GM21619 (cell line): ENCODE results near the gene PIAS4.

Experiments used
- ATAC-seq: cut with Tn5 transposase; IDR thresholded peaks from one replicate; pipeline ENCODE4 v1.9.1; 2021; ENCODE audit not compliant: unreplicated experiment

PIAS4 gene

DNA sequence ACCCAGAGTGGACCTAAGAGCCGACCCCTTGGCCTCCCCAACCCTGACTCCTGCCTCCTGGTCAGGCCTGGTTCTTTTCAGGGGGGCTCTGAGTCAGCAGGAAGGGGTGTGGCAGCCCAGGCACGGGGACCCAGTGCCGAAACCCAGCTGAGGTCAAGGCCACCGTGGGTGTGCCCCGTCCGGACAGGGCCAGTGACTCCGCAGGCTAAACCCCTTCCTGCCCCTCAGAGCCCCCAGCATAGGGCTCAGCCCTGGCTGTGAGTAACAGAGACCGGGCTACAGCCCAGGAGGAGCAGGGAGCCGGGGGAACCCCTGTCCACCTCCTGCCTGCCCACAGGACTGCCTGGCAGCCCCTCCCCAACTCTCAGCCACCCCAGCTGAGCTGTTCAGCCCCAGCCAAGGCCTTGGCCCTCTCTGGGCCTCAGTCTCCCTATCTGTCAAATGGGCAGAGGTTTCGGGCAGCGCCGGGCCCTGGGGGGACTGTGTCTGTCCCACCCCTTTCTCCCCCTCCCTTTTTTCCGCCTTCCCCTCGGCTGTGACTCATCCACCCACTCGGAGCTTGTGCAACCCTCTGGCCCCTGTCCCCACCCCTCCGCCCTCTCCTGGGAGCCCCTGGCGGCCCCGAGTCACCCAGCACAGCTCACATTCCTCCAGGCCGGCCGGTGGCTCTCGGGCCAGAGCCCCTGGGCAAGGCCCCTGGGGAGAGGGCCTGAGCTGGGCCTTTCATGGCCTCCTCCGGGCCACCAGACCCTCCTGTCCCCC, 50.6 kb downstream of the PIAS4 start:
- ATAC-seq = no peak

DNA sequence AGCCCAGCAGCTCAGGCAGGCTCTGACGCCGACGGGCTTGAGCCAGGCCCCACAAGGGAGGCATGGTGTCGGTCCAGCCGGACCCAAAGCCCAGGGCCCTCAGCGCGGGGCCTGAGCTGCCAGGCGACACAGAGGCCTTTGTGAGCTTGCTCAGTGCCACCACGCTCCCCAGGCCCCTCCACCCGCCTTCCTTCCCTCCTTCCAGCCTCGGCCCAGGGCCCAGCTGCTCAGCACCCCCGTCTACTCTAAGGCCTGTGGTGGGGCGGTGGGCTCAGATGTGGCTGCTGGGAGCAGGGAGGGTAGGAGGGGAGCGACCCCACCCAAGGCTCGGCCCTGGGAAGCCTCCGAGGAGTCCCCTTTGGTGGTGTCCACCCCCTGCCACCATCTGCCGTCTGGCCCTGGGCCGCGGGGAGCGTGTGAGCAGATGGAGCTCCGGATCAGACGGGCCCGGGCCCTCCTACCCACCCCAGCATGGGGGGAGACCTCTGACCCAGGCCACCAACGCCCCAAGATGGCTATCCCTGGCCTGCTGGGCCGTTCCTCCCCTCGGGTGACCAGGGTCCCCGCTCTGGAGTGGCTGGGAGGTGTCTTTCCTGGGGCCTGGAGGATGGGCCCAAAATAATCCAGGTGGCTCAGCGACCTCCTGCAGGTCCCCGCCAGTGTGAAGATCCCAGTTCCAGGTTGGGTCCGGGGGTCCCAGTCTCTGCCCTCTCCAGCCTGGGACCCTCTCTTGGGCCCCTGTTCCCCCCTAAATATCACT, 51.3 kb downstream of the PIAS4 start:
- no peak for ATAC-seq

DNA sequence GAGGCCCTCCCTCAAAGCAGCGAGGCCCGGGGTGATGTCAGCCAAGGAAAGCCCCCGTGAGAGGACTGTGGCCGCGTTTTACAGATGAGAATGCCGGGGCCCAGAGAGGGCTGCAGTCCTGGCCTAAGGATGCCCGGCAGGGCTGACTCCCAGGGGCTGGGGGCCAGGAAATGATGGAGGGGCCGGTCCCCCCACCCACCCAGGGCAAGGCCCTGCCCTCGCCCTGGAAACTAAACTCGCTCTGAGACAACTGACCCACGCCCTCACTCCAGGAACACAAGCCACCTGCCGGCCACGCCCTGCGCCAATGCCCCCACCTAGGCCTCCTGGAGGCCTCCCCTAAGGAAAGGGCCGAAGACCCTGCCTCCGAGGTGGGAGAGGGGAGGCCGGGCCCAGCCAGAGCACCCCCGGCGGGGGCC, 51.9 kb downstream of the PIAS4 start:
- no peak for ATAC-seq

DNA sequence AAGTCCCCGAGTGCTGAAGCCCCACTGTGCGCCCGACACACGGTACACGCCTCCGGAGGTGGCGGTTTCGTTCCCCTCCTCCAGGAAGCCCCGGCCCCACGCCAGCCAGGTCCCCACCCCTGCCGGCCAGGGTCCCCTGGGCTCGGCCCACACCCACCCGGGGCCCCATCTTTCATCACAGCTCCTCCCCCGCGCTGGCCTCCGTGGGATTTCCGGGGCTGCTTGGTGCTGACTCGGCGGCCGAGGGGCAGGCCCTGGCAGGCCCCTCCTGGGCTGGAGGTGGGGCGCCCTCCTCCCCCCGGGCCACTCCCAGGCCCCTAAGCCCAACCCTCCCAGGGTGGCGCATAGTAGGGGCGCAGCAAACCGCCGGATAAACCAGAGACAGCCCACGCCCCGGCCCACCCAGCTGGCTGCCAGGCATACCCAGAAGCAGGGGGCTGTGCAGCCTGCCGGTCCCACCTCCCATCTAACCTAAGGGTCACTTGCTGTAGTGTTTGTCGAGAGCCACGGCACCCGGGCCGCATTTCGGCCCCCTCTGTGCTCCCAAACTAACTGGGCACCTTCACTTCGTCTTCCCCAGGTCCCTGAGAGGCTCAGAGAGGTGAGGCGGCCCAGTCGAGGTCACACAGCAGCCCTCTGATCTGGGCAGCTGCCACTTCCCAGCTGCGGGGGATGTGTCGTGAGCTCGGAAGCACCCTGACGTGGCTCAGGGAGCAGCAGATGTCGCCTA, 52.5 kb downstream of the PIAS4 start:
- ATAC-seq = no peak

DNA sequence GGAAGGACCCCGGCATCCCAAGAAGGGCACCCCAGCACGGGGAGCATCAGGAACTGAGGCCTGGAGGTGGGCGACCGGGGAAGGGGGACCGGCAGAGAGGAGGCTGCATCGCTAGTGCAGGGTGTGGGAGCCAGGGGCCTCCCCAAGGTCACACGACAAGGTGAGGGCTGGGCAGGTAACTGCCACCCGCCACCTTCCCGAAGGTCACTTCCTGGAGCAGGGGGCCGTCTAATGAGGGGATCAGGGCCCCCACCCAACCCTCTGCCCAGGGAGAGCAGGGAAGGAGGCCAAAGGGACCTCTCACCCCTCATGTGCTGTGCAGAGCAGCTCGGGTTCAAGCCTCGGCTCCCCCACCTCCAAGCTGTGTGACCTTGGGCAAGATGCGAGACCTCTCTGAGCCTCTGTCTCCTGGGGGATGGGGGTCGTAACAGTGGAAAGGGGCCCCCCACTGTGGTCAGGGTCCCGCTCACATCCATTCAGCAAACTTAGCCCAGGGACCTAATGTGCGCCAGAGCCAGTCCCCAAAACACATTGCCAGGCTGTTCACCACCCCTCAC, 53.2 kb downstream of the PIAS4 start:
- no peak for ATAC-seq

DNA sequence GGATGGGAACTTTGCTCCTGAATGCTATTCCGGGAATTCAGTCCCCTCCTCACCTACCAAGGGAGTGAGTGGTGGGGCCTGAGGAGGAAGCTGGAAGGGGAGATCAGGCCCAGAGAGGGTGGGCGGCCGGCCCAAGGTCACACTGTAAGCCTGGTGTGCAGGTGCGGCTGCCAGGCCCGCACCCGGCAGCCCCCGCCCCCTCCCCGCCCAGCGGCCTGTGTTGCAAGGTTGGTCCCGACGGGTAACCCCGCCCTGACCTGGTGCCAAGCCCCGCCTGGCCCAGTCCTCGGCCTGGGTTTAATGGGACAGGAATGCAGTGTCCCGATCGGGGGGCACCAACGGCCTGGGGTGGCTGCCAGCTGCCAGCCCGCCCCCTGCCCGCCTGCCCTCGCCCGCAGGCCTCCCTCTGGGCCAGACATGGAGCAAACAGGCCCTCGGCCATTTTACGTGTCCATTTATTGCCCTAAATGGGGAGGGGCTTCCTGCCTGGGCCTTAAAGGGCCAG, 53.7 kb downstream of the PIAS4 start:
- no peak for ATAC-seq

DNA sequence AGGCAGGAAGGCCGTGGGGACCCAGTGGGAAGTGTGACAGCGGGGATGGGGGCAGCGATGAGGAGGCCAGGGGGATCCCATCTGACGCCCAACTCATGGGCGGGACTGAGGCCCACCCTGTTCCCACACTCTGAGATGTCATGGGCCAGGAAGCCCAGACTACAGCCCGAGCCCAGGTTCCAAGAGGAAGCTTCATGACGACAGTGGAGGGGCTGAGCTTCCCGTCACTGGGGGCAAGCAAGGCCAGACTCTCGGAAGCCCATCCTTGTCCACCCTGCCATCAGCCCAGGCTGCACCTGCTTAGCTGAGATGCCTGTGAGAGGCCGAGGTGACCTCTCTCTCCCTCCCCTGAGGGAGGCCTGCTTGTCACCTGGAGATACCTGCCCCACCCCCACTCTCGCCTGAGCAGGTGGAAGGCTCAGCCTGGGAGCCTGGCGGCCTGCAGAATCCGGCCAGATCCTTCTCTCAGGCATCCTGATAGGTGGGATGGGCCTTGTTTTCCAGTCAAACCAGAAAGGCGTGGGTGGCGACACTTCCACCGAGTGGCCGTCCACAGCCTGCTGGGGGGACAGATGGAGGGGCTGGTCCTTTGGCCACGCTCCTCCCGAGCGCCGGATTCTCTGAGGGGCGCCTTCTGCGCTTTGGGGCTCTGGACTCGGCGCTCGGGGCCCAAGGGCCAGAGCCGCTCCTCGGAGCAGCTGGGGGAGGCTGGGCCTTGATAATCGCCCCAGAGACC, 54.3 kb downstream of the PIAS4 start:
- ATAC-seq = no peak

DNA sequence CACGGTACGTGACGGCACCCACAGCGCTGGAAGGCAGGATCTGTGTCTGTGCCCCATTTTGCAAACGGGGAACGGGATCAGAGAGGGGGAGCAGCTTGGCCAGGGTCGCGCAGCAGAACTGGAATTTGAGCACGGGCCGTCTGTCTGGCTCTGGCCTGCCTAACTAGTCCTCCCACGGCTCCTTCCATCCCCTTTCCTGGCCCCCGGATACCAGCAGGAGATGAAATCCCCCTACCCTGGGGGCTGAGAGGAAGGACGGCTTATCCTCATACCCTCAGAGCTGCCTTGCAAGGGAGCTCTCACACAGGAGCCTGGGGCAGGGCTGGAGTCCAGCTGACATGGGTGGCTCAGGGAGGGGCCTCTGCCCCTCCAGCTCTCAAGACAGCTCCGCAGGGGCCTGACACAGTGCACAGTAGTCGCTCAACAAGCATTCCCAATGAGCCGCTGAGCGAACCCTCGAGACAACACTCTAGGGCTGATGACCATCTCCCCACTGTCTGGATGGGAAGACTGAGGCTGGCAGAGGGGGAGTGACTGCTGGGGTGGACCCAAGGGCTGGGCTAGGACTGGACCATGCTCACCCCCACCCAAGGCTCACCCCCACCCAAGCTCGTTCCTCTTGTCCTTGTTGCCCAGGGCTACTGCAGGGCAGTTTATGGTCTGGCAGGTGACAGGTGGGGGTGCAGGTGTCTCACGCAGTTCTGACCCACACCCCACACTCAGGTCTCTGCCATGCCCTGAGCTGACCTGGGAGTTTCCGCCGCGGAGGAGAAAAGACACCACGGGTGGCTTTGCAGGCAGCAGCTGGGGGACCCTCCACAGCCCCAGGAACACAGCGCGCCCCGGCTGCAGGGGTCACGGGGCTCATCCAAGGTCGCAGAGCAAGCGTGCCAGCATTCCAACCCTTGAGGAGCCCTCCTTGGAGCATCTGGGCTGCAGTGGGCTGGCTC, 55.2 kb downstream of the PIAS4 start:
- no peak for ATAC-seq

DNA sequence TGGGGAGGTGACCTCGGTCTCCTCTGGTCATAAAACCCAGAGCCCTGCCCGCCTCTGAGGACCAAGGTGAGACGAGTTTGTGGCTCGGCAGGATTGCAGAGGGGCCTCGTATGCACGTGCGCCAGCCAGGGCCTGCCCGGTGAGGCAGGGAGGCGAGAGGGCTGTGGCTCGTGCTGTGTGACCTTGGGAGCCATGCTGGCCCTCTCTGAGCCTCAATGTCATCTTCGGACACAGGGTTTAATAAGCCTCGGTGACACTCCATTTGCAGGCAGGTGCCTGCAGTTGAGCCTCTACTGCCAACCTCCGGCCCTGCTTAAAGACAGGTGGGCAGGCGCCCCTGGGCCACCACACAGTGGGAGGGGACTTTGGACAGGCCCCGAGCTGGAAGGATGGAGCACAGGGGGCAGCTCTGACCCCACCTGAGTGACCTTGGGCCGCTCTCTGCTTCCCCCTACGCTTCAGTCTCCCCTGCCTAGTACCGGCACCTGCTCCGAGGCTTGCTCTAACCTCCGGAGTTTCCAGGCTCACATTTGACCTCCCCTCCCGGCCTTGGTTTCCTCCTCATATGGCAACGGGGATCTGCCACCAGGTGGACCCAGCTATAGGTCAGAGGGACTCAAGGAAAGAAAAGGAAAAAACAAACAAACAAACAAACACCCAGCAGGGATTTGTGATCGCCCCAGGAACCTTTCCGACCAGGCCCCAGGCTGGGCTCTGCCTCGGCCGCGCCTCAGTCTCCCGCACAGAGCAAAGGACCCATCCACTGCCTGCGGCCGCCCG, 56.0 kb downstream of the PIAS4 start:
- no peak for ATAC-seq

DNA sequence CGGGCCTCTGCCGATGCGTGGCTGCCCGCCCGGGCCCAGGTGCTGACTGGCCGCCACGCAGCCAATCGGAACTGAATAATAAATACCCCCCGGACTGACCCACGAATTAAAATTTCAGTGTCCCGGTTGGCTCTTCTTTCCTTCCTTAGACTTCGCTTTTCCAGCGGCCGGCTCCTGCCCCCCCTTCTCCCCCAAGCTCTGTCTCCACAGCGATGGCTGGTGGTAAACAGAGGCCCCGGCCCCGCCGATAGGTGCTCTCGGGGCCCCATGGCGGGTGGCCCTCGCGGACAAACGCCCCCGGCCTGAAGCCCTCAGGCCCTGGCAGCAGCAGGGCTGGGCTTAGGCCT, 56.6 kb downstream of the PIAS4 start:
- no peak for ATAC-seq

DNA sequence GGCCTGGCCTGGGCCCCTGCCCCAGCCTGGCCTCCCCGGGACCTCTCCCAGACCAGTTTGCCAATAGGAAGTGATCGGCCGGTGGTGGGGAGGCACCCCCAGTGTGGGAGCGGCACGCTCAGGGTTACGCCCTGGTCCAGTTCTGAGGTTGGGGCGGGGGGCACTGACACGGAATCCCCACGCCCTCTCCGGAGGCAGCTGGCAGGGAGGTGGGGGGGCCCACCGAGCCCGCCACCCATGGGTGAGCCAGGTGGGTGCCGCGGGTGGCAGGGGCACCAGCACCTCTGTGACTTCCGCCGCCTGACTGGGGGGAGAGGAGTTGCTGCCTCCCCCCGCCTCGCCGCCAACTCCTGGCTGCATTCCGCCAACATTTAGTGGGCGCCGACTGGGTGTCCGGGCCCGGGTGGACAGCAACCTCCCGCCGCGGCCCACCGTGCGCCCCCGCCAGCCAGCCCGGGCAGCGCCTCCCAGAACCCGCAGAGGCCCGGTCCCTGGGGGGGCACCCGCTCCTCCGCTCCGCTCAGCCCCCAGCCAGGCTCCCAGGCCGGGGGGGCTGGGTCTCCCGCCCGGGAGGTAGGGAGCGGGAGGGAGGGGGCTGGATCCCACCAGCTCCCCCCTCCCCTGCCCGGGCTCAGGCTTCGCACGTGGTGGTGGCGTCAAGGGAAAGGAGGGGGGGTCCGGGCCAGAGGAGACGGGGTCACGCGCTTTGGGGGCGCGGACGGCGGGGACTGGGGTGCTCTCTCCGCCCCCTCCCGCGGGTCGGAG, 57.1 kb downstream of the PIAS4 start:
- ATAC-seq = peak; percentile 3

DNA sequence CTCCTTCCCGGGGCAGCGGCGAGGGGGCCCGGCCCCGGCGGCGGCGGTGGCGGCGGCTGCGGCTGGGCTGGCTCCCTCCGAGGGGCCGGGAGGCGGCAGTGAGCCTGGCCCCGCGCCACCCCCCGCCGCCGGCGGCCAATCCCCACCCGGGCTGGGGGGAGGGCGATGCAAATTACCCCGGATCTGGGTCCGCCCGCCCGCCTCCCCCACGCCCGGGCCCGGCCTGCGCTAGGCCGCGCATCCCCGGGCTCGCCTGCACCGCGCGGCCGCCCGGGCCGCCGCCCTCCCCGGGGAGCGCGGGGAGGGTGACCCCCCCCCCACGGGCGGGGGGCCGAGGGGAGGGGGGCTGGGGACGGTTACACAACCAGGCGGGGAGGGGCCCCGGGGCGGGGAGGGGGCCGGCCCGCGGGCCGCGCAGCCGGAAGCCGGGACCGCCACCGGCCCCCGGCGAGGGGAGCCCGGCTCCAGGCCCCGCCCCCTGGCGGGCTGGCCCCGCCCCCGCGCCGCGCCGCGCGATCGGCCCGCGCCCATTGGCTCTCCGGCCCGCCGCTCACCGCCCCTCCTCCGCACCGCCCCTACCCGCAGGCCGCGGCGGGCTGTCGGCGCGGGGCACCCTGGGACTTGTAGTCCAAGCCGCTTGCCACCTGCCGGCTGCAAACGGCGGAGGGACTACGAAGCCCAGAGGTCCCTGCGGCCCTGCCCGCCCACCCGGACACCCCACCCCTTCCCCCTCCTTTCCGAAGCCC, 58.1 kb downstream of the PIAS4 start:
- peak; percentile 59 for ATAC-seq

DNA sequence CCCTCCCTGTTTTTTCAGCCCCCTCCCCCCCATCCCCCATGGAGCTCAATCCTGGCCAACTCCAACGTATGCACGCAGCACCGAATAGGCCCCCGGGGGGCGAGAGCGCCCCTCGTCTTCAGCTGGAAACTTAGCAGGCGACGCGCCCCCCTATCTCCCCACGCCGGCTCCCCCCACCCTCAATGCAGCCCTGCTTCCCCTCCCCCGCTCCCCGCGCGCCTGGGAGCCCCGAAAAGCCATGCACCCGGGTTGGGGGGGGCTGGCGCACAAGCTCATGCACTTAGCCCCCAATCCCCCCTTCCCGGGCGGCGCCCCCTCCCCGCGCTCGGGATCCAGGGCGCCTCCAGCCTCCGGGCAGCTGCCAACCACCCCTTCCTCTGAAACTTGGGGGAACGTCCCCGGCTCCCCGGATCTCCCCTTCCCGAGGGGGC, 58.7 kb downstream of the PIAS4 start:
- ATAC-seq = no peak

DNA sequence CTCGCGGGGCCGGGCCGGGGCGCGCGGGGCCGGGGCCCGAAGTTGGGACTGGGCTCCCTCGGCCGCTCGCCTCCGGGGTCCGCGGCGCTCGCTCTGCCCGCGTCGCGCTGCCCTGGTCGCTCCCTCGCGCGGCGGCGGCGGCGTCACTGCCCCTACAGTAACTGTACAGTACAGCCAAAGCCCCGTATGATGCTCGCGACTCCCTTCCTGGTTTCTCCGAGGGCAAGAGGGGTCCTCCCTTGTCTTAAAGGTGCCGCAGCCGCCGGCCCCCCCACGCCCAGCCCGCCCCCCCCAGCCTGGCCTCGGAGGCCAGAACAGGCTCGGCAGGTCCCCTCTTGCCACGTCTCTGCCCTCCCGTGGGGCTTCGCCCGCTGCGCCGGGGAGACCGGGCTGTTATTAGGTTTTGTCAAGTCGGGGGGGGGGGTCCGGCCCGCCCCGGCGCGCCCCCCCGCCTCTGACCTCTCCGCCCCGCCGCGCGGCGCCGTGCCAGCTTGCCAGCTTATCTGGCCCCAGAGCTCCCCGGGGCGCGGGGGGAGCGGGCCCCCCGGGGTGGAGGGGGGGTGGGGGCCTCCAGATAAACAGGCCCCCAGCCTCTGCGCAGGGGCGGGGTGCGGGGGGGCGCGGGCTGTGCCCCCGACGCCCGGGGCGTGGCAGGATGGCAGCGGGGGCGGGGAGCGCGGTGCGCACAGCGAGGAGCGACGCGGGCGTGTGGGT, 59.3 kb downstream of the PIAS4 start, which contains the start of gene ZBTB7A:
Gene ZBTB7A (minus strand): TSS at position 218 of the 714 bp plus-strand sequence. CDS start 11,667 bp downstream, outside the sequence.
- ATAC-seq = no peak

DNA sequence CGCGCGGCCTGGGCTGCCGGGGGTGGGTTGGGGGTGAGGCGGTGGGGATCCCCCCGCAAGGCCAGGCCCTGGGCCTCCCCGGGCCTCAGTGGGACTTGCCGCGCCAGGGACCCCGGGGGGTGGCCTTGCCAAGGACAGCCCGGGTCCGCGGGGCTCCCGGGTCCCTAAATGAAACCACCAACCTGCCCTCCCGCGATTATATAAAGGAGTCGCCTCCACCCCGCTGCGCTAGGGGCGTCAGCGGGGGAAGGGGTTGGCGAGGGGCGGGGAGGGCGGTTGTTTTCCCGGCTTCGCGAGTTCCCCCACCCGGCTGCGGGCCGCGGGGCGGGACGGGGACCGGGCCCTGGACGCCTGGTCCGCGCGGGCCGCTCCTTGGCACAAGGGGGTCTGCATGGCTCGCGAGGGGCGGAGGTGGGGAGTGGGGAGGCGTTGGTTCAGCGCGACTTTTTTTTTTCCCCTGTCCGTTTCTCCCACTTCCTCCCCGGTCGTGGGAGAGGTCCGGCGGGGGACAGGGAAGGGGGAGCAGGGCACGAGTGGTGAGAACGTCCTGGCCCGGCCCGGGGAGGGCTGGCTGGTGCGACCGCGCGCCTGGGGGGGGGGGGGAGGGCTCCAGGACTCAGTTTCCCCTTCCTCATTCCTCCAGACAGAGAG, 60.0 kb downstream of the PIAS4 start:
- no peak for ATAC-seq
